Measurements from ENCODE around the gene ZNF189. TPM values are rescaled to one million over a fixed set of nuclear protein-coding genes. Genes with fewer than 3 reads are reported as not detected.

ZNF189 gene
- total and polyA plus RNA-seq, 7 donors, result 6.1 to 31.3 (median 10.5) TPM

- Histone ChIP-seq H3K4me1 (no peaks in the 10 kb centered on the region), H3K9me3 (peaks cover 39% of the 10 kb centered on the region), H3K27ac (no peak overlapping the region), H3K4me3 (no peak overlapping the region), H3K27me3 (ENCODE audit: insufficient read depth in 3 of 3, low read length in 2 of 3) (no peaks in the 10 kb centered on the region), H3K36me3 (ENCODE audit: insufficient read depth in 1 of 2, low read depth in 1 of 2) (no peaks in the 10 kb centered on the region)
- DNase-seq, result no peak
- intact Hi-C loops (cut with DNase I), result no loop called here
- no peak for TF ChIP-seq CTCF (IDR thresholded peaks at IDR 0.05)
- ATAC-seq, result no peak
Measured at GRCh38 chr9:101417977-101418376, 19.3 kb downstream of the ZNF189 start.

- H3K4me1 ChIP-seq, result no peaks in the 10 kb centered on the region
- peaks cover 31% of the 10 kb centered on the region for H3K9me3 ChIP-seq
- no peak overlapping the region for H3K27ac ChIP-seq
- TF ChIP-seq CTCF (IDR thresholded peaks at IDR 0.05), result no peak
- 57 to 62% (median 57%) methylated on average over 7 of the region's 7 CpGs for WGBS, 3 donors
- DNase-seq (no peak), ATAC-seq (no peak)
- no peak overlapping the region for H3K4me3 ChIP-seq
- intact Hi-C loops (cut with DNase I), result no loop called here
- no peaks in the 10 kb centered on the region for H3K36me3 ChIP-seq (ENCODE audit: insufficient read depth in 1 of 2, low read depth in 1 of 2)
- no peaks in the 10 kb centered on the region for H3K27me3 ChIP-seq (ENCODE audit: insufficient read depth in 3 of 3, low read length in 2 of 3)
Measured at GRCh38 chr9:101418518-101419430, 20.1 kb downstream of the ZNF189 start.

DNA sequence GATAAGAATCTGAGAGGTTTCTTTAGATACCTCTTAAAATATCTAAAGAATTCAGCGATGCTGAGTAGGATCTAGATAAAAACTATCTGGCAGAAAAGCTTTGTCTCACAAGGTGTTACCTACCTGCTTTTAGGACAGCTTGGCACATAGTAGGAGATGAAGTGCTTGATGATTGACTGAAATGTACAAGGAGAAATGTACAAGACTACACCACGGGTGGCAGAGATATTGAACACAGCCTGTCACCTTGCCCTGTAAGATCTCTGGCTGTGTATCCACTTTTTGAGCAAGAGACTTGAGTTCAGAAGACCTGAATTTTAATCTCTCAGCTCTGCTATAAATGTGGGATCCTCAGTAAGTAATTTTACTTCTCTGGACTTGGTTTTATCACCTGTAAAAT is 21.2 kb downstream of the ZNF189 start:
- DNase-seq, result no peak
- WGBS, 3 donors, result 81 to 86% (median 83%) methylated on average over 2 of the region's 2 CpGs
- Histone ChIP-seq H3K4me1 (no peaks in the 10 kb centered on the region), H3K36me3 (ENCODE audit: insufficient read depth in 1 of 2, low read depth in 1 of 2) (no peaks in the 10 kb centered on the region), H3K4me3 (no peak overlapping the region), H3K27ac (no peak overlapping the region), H3K9me3 (peaks cover 23% of the 10 kb centered on the region), H3K27me3 (ENCODE audit: insufficient read depth in 3 of 3, low read length in 2 of 3) (no peaks in the 10 kb centered on the region)
- ATAC-seq, result no peak
- intact Hi-C loops (cut with DNase I), result no loop called here
- no peak for TF ChIP-seq CTCF (IDR thresholded peaks at IDR 0.05)

DNA sequence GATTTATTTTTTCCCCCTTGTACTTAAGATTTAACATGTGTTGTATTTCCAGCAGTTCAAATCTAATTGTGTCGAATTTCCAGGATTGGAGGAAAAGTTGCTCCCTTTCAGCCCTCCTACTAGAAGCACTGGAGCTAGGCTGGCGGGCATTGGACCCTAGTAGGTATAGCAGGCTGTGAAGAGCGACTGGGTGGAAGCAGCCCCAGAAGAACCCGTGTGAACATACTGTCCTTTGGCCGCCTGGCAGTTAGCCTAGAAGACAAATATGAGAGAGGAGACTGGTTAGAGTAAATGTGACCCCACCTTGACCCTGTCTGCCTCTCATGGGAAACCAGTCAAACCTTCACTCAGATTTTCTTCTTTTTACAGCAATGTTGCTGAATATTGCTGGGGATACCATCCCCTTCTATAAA is 23.0 kb downstream of the ZNF189 start:
- H3K27ac ChIP-seq, result no peak overlapping the region
- 57 to 74% (median 63%) methylated on average over 5 of the region's 5 CpGs for WGBS, 3 donors
- intact Hi-C loops (cut with DNase I), result no loop called here
- DNase-seq (no peak), ATAC-seq (no peak)
- no peak for TF ChIP-seq CTCF (IDR thresholded peaks at IDR 0.05)
- no peaks in the 10 kb centered on the region for H3K27me3 ChIP-seq (ENCODE audit: insufficient read depth in 3 of 3, low read length in 2 of 3)
- H3K9me3 ChIP-seq, result peaks cover 13% of the 10 kb centered on the region
- no peak overlapping the region for H3K4me3 ChIP-seq
- H3K4me1 ChIP-seq, result no peaks in the 10 kb centered on the region
- no peaks in the 10 kb centered on the region for H3K36me3 ChIP-seq (ENCODE audit: insufficient read depth in 1 of 2, low read depth in 1 of 2)
